Fibroblast of mammary gland (primary cell): ENCODE results near the gene ARHGEF10L.
A peak's percentile ranks its signal among the peaks of the same experiment; 100 is the strongest.

ENCODE experiments used
- DNase-seq: peaks from one replicate; pipeline ENCODE4 v3.0.0-alpha.2; 2010; ENCODE audit warnings: low read depth
- H3K4me3 ChIP-seq: 2 replicates; pipeline ENCODE4 v1.5.1; 2011; ENCODE audit warnings: low read depth, mild to moderate bottlenecking, low read length, moderate library complexity; ENCODE audit not compliant: control insufficient read depth
- CTCF ChIP-seq: conservative IDR thresholded peaks from 2 replicates; pipeline ENCODE4 v1.5.1; 2011; ENCODE audit warnings: low read depth, low read length, inconsistent platforms; ENCODE audit not compliant: control insufficient read depth, insufficient read depth

ARHGEF10L gene

GRCh38 chr1:17732475-17732874 lies 193.0 kb downstream of the ARHGEF10L start:
- TF ChIP-seq CTCF = no peak
- H3K4me3 ChIP-seq = no peak overlapping the region
- peak; percentile 66 for DNase-seq

GRCh38 chr1:17733661-17734060 lies 194.2 kb downstream of the ARHGEF10L start:
- DNase-seq = no peak
- no peak for TF ChIP-seq CTCF
- no peak overlapping the region for H3K4me3 ChIP-seq

- no peak overlapping the region for H3K4me3 ChIP-seq
- DNase-seq = no peak
- TF ChIP-seq CTCF = no peak
These were observed 195.1 kb downstream of the ARHGEF10L start for GRCh38 chr1:17734609-17735008.

GRCh38 chr1:17735348-17735747 lies 195.8 kb downstream of the ARHGEF10L start:
- DNase-seq = no peak
- no peak overlapping the region for H3K4me3 ChIP-seq
- no peak for TF ChIP-seq CTCF

- DNase-seq = no peak
- no peak overlapping the region for H3K4me3 ChIP-seq
- TF ChIP-seq CTCF = no peak
These were observed 196.3 kb downstream of the ARHGEF10L start for GRCh38 chr1:17735793-17736192.

GRCh38 chr1:17736625-17737024 lies 197.1 kb downstream of the ARHGEF10L start:
- TF ChIP-seq CTCF = no peak
- no peak overlapping the region for H3K4me3 ChIP-seq
- no peak for DNase-seq

- H3K4me3 ChIP-seq = no peak overlapping the region
- no peak for DNase-seq
- no peak for TF ChIP-seq CTCF
These were observed 199.6 kb downstream of the ARHGEF10L start for GRCh38 chr1:17739050-17739449.
